GM12878 (cell line): ENCODE data around the gene NEK3. TPM values are rescaled to one million over a fixed set of nuclear protein-coding genes. Genes with fewer than 3 reads are reported as not detected.

Experiments
- ATAC-seq: fragments of 200-7000 bp; cut with Tn5 transposase; 3 replicates; pipeline ENCODE4 v1.9.1; 2020; ENCODE audit warnings: mild to moderate bottlenecking, moderate library complexity
- BruUV-seq: library from RNA; stranded (reverse); fragments of 400-500 nt; replicated peaks from 2 replicates; lab custom pipeline; 2021; lab: Mats Ljungman, UMichigan
- CTCF ChIA-PET: fragments of 300-600 bp; sonication (Branson Sonifier 250); formaldehyde crosslinking; extraction: SDS; loops from one replicate; lab custom pipeline; 2021; ENCODE audit warnings: inconsistent platforms; lab: Yijun Ruan, JAX
- POLR2A ChIA-PET: fragments of 350-600 bp; formaldehyde crosslinking; extraction: SDS; loops from one replicate; lab custom pipeline; 2021; ENCODE audit warnings: inconsistent platforms; lab: Charles Lee
- RAD21 ChIA-PET: fragments of 300-600 bp; sonication (Branson Sonifier 250); formaldehyde crosslinking; loops from one replicate; lab custom pipeline; 2023; ENCODE audit warnings: antibody characterized with exemption; ENCODE audit not compliant: unreplicated experiment; lab: Charles Lee
- SMC1A ChIA-PET: fragments of 300-600 bp; sonication (Branson Sonifier 250); formaldehyde crosslinking; loops from one replicate; lab custom pipeline; 2023; ENCODE audit not compliant: unreplicated experiment, uncharacterized antibody; lab: Charles Lee
- DNase-seq: peaks from one replicate; pipeline ENCODE4 v3.0.0-alpha.2; 2011; ENCODE audit warnings: low read depth, low spot score
- FAIRE-seq: peaks from 3 replicates; lab custom pipeline; 2011; peaks lifted over from hg19 to GRCh38; lab: Jason Lieb, UNC
- H2AFZ ChIP-seq: 2 replicates; pipeline ENCODE4 v1.6.0; 2011; ENCODE audit warnings: low read depth, low read length, control low read depth; ENCODE audit not compliant: control insufficient read depth
- H3K27ac ChIP-seq: 2 replicates; pipeline ENCODE4 v1.5.1; 2011; ENCODE audit warnings: control low read depth; ENCODE audit not compliant: control insufficient read depth, insufficient read depth
- H3K27me3 ChIP-seq, 2 experiments: replicated peaks in 1 of 2; 2 replicates each; pipeline versions ENCODE4 v1.6.0 to v1.6.1; 2011; ENCODE audit warnings: low read length in 1 of 2; ENCODE audit not compliant: control insufficient read depth in 2 of 2, insufficient read depth in 2 of 2
- H3K36me3 ChIP-seq, 2 experiments: 2 replicates each; pipeline ENCODE4 v1.5.1; 2011; ENCODE audit warnings: low read length in 1 of 2; ENCODE audit not compliant: control insufficient read depth in 2 of 2, insufficient read depth in 2 of 2
- H3K4me1 ChIP-seq: 2 replicates; pipeline ENCODE4 v1.6.1; 2011; ENCODE audit warnings: mild to moderate bottlenecking, low read length, moderate library complexity, mixed read lengths; ENCODE audit not compliant: control insufficient read depth, insufficient read depth
- H3K4me2 ChIP-seq: 2 replicates; pipeline ENCODE4 v1.6.0; 2011; ENCODE audit warnings: control low read depth; ENCODE audit not compliant: control insufficient read depth, insufficient read depth
- H3K4me3 ChIP-seq: fragments of 200-600 bp; sonication (generic); 2 replicates; pipeline ENCODE4 v1.5.1; 2016
- H3K79me2 ChIP-seq: 2 replicates; pipeline ENCODE4 v1.6.0; 2011; ENCODE audit warnings: low read length; ENCODE audit not compliant: control insufficient read depth, insufficient read depth
- H3K9ac ChIP-seq: 2 replicates; pipeline ENCODE4 v1.8.0; 2011; ENCODE audit warnings: low read length, control low read depth, mixed read lengths; ENCODE audit not compliant: control insufficient read depth, insufficient read depth
- H3K9me3 ChIP-seq: replicated peaks from 3 replicates; pipeline ENCODE4 v1.5.1; 2011; ENCODE audit warnings: mild to moderate bottlenecking, low read length; ENCODE audit not compliant: control insufficient read depth, insufficient read depth
- H4K20me1 ChIP-seq: 2 replicates; pipeline ENCODE4 v1.6.0; 2011; ENCODE audit not compliant: control insufficient read depth, insufficient read depth
- CEBPB ChIP-seq, 2 experiments: fragments of 150-350 bp in 1 of 2; IDR thresholded peaks; 2 replicates each; pipeline ENCODE4 v1.6.1; 2012 to 2014; ENCODE audit warnings: low read depth in 2 of 2, low read length in 2 of 2, borderline replicate concordance in 1 of 2, inconsistent platforms in 1 of 2
- CEBPZ ChIP-seq: fragments of 150-350 bp; IDR thresholded peaks from 2 replicates; pipeline ENCODE4 v1.6.1; 2016; ENCODE audit warnings: low read depth, low read length
- CTCF ChIP-seq, 3 experiments: IDR thresholded peaks in 2 of 3; conservative IDR thresholded peaks in 1 of 3; 2 replicates each; pipeline ENCODE4 v1.5.1; 2011; ENCODE audit warnings: low read depth in 3 of 3, low read length in 3 of 3, mild to moderate bottlenecking in 3 of 3, control low read depth in 2 of 3, moderate library complexity in 2 of 3, inconsistent platforms in 1 of 3, mixed read lengths in 1 of 3; ENCODE audit not compliant: control insufficient read depth in 2 of 3, insufficient read depth in 1 of 3; ENCODE audit errors: extremely low read depth in 1 of 3
- E4F1 ChIP-seq: fragments of 450-650 bp; IDR thresholded peaks from 2 replicates; pipeline ENCODE4 v1.6.1; 2018; ENCODE audit warnings: borderline replicate concordance, mild to moderate bottlenecking; ENCODE audit not compliant: partially characterized antibody
- EED ChIP-seq: sonication (generic); IDR thresholded peaks from 2 replicates; pipeline ENCODE4 v1.6.1; 2016; ENCODE audit warnings: antibody characterized with exemption, low read depth
- MEF2A ChIP-seq: IDR thresholded peaks from 2 replicates; pipeline ENCODE4 v1.6.1; 2011; ENCODE audit warnings: low read depth, mild to moderate bottlenecking, low read length, moderate library complexity; ENCODE audit not compliant: insufficient read depth
- RB1 ChIP-seq: fragments of 450-650 bp; formaldehyde crosslinking; IDR thresholded peaks from 2 replicates; pipeline ENCODE4 v1.6.1; 2017; ENCODE audit warnings: mild to moderate bottlenecking, borderline replicate concordance
- RELB ChIP-seq: fragments of 450-650 bp; IDR thresholded peaks from 2 replicates; pipeline ENCODE4 v1.6.1; 2017; ENCODE audit warnings: low read depth, mild to moderate bottlenecking, moderate library complexity
- SUPT20H ChIP-seq: IDR thresholded peaks from 2 replicates; pipeline ENCODE4 v1.6.1; 2011; ENCODE audit warnings: low read depth, mild to moderate bottlenecking, low read length, moderate library complexity, borderline replicate concordance; ENCODE audit not compliant: control insufficient read depth
- TAF1 ChIP-seq: IDR thresholded peaks from 2 replicates; pipeline ENCODE4 v1.6.1; 2011; ENCODE audit warnings: mild to moderate bottlenecking, low read depth, low read length, borderline replicate concordance
- TCF7 ChIP-seq: IDR thresholded peaks from 2 replicates; pipeline ENCODE4 v1.6.1; 2014; ENCODE audit warnings: antibody characterized with exemption, borderline replicate concordance
- YY1 ChIP-seq: IDR thresholded peaks from 2 replicates; pipeline ENCODE4 v1.6.1; 2011; ENCODE audit warnings: low read depth, mild to moderate bottlenecking, low read length
- ZNF24 ChIP-seq: fragments of 450-650 bp; IDR thresholded peaks from 2 replicates; pipeline ENCODE4 v1.6.1; 2017; ENCODE audit warnings: antibody characterized with exemption, mild to moderate bottlenecking
- ZSCAN29 ChIP-seq: fragments of 450-650 bp; IDR thresholded peaks from 2 replicates; pipeline ENCODE4 v1.6.1; 2017; ENCODE audit warnings: mild to moderate bottlenecking, moderate library complexity
- WGBS: methylation state at CpG from one replicate; pipeline ENCODE4 v1.1.6; 2016; ENCODE audit warnings: low lambda C conversion rate; ENCODE audit not compliant: insufficient replicate concordance, insufficient coverage; ENCODE audit errors: missing lambda C conversion rate; 5-methylcytosine and 5-hydroxymethylcytosine counted together
- in situ Hi-C: fragments of 300-500 bp; cut with MboI; formaldehyde crosslinking; loops from 9 replicates; pipeline ENCODE4 v1.14.3; 2018; ENCODE audit warnings: mixed read lengths
- intact Hi-C: fragments of 100-400 bp; cut with micrococcal nuclease; formaldehyde crosslinking; loops from one replicate; pipeline ENCODE4 v1.14.2; 2022; ENCODE audit not compliant: unreplicated experiment
- polyA plus RNA-seq, 11 experiments: library from polyadenylated mRNA; depleted of rRNA in 4 of 11; unstranded in 6 of 11; stranded (reverse) in 5 of 11; fragments of >200 nt; fragmentation: Nextera tagmentation in 4 of 11; fragmentation: Illumina TruSeq in 1 of 11; extraction: Ambion mirVana in 4 of 11; extraction: Trizol in 1 of 11; gene quantifications; 1 replicate in 1 of 11; 2 replicates in 10 of 11; pipeline versions ENCODE4 v1.2.1 to v1.2.3, GENCODE V29; 2011 to 2016; ENCODE audit warnings: inconsistent platforms in 2 of 11, missing spikeins in 2 of 11, low read depth in 1 of 11
- total RNA-seq, 4 experiments: library from RNA; depleted of rRNA in 3 of 4; stranded (reverse); fragments of >200 nt in 3 of 4; fragmentation: Illumina TruSeq in 1 of 4; extraction: Trizol in 1 of 4; gene quantifications; 2 replicates each; pipeline versions ENCODE4 v1.2.1 to v1.2.3, GENCODE V29; 2013 to 2021

NEK3 gene
- total and polyA plus RNA-seq, 10 of the 15 experiments (the other 5 are each of a cell fraction or from before 2014, with no cell fraction given), result 2.9 to 9.3 (median 5.9) TPM

- in situ Hi-C loops (no loop called here), intact Hi-C loops (no loop called here)
- Histone ChIP-seq H3K27ac (no peak overlapping the region), H3K4me2 (no peak overlapping the region), H3K4me1 (no peaks in the 10 kb centered on the region), H3K9me3 (no peaks in the 10 kb centered on the region), H3K79me2 (no peaks in the 10 kb centered on the region), H3K9ac (no peak overlapping the region), H3K4me3 (no peak overlapping the region), H3K36me3 (peaks cover 0 to 4% of the 10 kb centered on the region in 2 experiments; a peak in 1 of 4 replicates), H3K27me3 (no peaks in the 10 kb centered on the region), H4K20me1 (no peaks in the 10 kb centered on the region), H2AFZ (no peak overlapping the region)
- DNase-seq (no peak), ATAC-seq (no peak), FAIRE-seq (no peak)
- WGBS, result 45% methylated on average over 2 of the region's 2 CpGs
- ChIA-PET RAD21 (no interaction called here), POLR2A (no interaction called here), SMC1A (interaction anchor here (1.3 to 1.7 kb wide), 2 partner anchors 8 to 9 kb away, joined by 3 to 6 read pairs; no protein-coding TSS in a partner anchor), CTCF (interaction anchor here (0.6 to 1.1 kb wide), 2 partner anchors 23 to 318 kb away, joined by 3 read pairs; no protein-coding TSS in a partner anchor)
- BruUV-seq, result no TSS peak
- TF ChIP-seq RB1 (no peak), CTCF (IDR thresholded peaks at IDR 0.05 in 2 of 3, conservative IDR thresholded peaks at IDR 0.05 in 1 of 3; ENCODE audit: control insufficient read depth in 2 of 3, extremely low read depth in 1 of 3, insufficient read depth in 1 of 3, low read depth in 3 of 3, low read length in 3 of 3) (no peak), TCF7 (no peak), ZNF24 (no peak), E4F1 (no peak), RELB (no peak), CEBPB (IDR thresholded peaks at IDR 0.05; ENCODE audit: borderline replicate concordance in 1 of 2, low read depth in 2 of 2, low read length in 2 of 2) (no peak), TAF1 (no peak), EED (no peak), SUPT20H (no peak), CEBPZ (no peak), ZSCAN29 (no peak), MEF2A (no peak), YY1 (no peak)
Measured at GRCh38 chr13:52165411-52165810, 6.0 kb upstream of the NEK3 start.
